Immature natural killer cell (primary cell): ENCODE data around the gene SMTNL2. TPM values are rescaled to one million over a fixed set of nuclear protein-coding genes. Genes with fewer than 3 reads are reported as not detected.

Source experiments
- DNase-seq, 3 donors: peaks; one replicate each; pipeline ENCODE4 v3.0.0; 2022; ENCODE audit warnings: mixed read lengths in 1 of 3
- H3K27ac Mint-ChIP-seq, 6 donors: one replicate each; pipeline ENCODE4 v1.8.0; 2020; ENCODE audit warnings: mixed read lengths in 6 of 6, mild to moderate bottlenecking in 5 of 6, inconsistent platforms in 4 of 6, moderate library complexity in 3 of 6
- H3K27me3 Mint-ChIP-seq, 3 donors: one replicate each; pipeline ENCODE4 v1.8.0; 2020 to 2021; ENCODE audit warnings: low read depth in 3 of 3, mild to moderate bottlenecking in 3 of 3, mixed read lengths in 3 of 3, moderate library complexity in 3 of 3, inconsistent platforms in 1 of 3
- H3K36me3 Mint-ChIP-seq, 3 donors: one replicate each; pipeline ENCODE4 v1.8.0; 2020; ENCODE audit warnings: mixed read lengths in 3 of 3, inconsistent platforms in 2 of 3, mild to moderate bottlenecking in 2 of 3
- H3K4me1 Mint-ChIP-seq, 2 donors: one replicate each; pipeline ENCODE4 v1.8.0; 2020; ENCODE audit warnings: inconsistent platforms in 2 of 2, mild to moderate bottlenecking in 2 of 2, mixed read lengths in 2 of 2, moderate library complexity in 1 of 2
- H3K4me3 Mint-ChIP-seq, 5 donors: one replicate each; pipeline ENCODE4 v1.8.0; 2020; ENCODE audit warnings: mild to moderate bottlenecking in 5 of 5, mixed read lengths in 5 of 5, inconsistent platforms in 3 of 5, moderate library complexity in 3 of 5
- H3K9me3 Mint-ChIP-seq, 6 donors: one replicate each; pipeline ENCODE4 v1.8.0; 2020; ENCODE audit warnings: mild to moderate bottlenecking in 6 of 6, mixed read lengths in 6 of 6, inconsistent platforms in 4 of 6, moderate library complexity in 3 of 6
- polyA plus RNA-seq, 3 donors: library from polyadenylated mRNA; unstranded; fragments of 300-500 nt; fragmentation: Illumina TruSeq; gene quantifications; one replicate each; pipeline ENCODE4 v1.2.3, GENCODE V29; 2021

Gene SMTNL2
- polyA plus RNA-seq, 3 donors from 2014 or later = not detected

- no peak for DNase-seq
- no peak overlapping the region for H3K4me3 Mint-ChIP-seq
- peaks cover 0 to 6% (median 3%) of the 10 kb centered on the region in 3 donors for H3K27me3 Mint-ChIP-seq
- no peaks in the 10 kb centered on the region for H3K9me3 Mint-ChIP-seq
- peaks cover 20 to 21% of the 10 kb centered on the region in 2 donors for H3K4me1 Mint-ChIP-seq
- H3K36me3 Mint-ChIP-seq = peaks cover 0 to 15% (median 8%) of the 10 kb centered on the region in 3 donors
- no peak overlapping the region for H3K27ac Mint-ChIP-seq
Observed at GRCh38 chr17:4550534-4551039, 33.7 kb upstream of the SMTNL2 start.

GRCh38 chr17:4551141-4551540 lies 33.2 kb upstream of the SMTNL2 start:
- Mint-ChIP-seq H3K27me3 (peaks cover 0 to 6% (median 3%) of the 10 kb centered on the region in 3 donors), H3K4me3 (no peak overlapping the region), H3K9me3 (no peaks in the 10 kb centered on the region), H3K27ac (no peak overlapping the region), H3K4me1 (peaks cover 26 to 27% of the 10 kb centered on the region in 2 donors), H3K36me3 (peaks cover 0 to 15% (median 8%) of the 10 kb centered on the region in 3 donors)
- DNase-seq = no peak

- Mint-ChIP-seq H3K27me3 (peaks cover 0 to 6% (median 3%) of the 10 kb centered on the region in 3 donors), H3K4me3 (peak overlapping the region in 1 of 5 donors; percentile 14), H3K36me3 (peaks cover 0 to 15% (median 8%) of the 10 kb centered on the region in 3 donors), H3K9me3 (no peaks in the 10 kb centered on the region), H3K27ac (no peak overlapping the region), H3K4me1 (peaks cover 28 to 29% of the 10 kb centered on the region in 2 donors)
- no peak for DNase-seq
Observed at GRCh38 chr17:4551796-4552525, 32.4 kb upstream of the SMTNL2 start.

GRCh38 chr17:4553669-4554068 lies 30.7 kb upstream of the SMTNL2 start:
- Mint-ChIP-seq H3K9me3 (no peaks in the 10 kb centered on the region), H3K4me1 (peaks cover 28 to 29% of the 10 kb centered on the region in 2 donors), H3K4me3 (peak overlapping the region in 4 of 5 donors; percentile 95 to 97 (median 96)), H3K36me3 (peaks cover 0 to 10% (median 4%) of the 10 kb centered on the region in 3 donors), H3K27me3 (peaks cover 0 to 6% (median 3%) of the 10 kb centered on the region in 3 donors), H3K27ac (no peak overlapping the region)
- DNase-seq = no peak

GRCh38 chr17:4554441-4554996 lies 29.8 kb upstream of the SMTNL2 start:
- no peak for DNase-seq
- Mint-ChIP-seq H3K4me1 (peaks cover 28 to 29% of the 10 kb centered on the region in 2 donors), H3K27me3 (peaks cover 0 to 6% (median 3%) of the 10 kb centered on the region in 3 donors), H3K27ac (peak overlapping the region; percentile 89 to 97 (median 94)), H3K4me3 (peak overlapping the region; percentile 95 to 99 (median 97)), H3K36me3 (peaks cover 0 to 10% (median 4%) of the 10 kb centered on the region in 3 donors), H3K9me3 (no peaks in the 10 kb centered on the region)

- Mint-ChIP-seq H3K36me3 (peaks cover 0 to 10% (median 4%) of the 10 kb centered on the region in 3 donors), H3K27me3 (peaks cover 0 to 6% (median 3%) of the 10 kb centered on the region in 3 donors), H3K4me1 (peaks cover 28 to 29% of the 10 kb centered on the region in 2 donors), H3K9me3 (no peaks in the 10 kb centered on the region), H3K27ac (peak within 1 kb of the TSS; percentile 93 to 97 (median 95)), H3K4me3 (peak within 1 kb of the TSS; percentile 95 to 99 (median 97))
- DNase-seq = peak; percentile 95 to 96 (median 96)
Observed at GRCh38 chr17:4554997-4555799, 29.1 kb upstream of the SMTNL2 start, which contains the start of gene MYBBP1A. Gene MYBBP1A (minus strand): TSS chr17:4555384. CDS start chr17:4555324, 60 bp downstream.

GRCh38 chr17:4555873-4556759 lies 28.2 kb upstream of the SMTNL2 start:
- H3K4me3 Mint-ChIP-seq = peak overlapping the region; percentile 95 to 99 (median 97)
- H3K9me3 Mint-ChIP-seq = no peaks in the 10 kb centered on the region
- H3K27ac Mint-ChIP-seq = peak overlapping the region; percentile 93 to 97 (median 95)
- no peak for DNase-seq
- peaks cover 28 to 29% of the 10 kb centered on the region in 2 donors for H3K4me1 Mint-ChIP-seq
- peaks cover 0 to 6% (median 3%) of the 10 kb centered on the region in 3 donors for H3K27me3 Mint-ChIP-seq
- peaks cover 0 to 4% (median under 1%) of the 10 kb centered on the region in 3 donors for H3K36me3 Mint-ChIP-seq

GRCh38 chr17:4556996-4557395 lies 27.3 kb upstream of the SMTNL2 start:
- Mint-ChIP-seq H3K4me1 (peaks cover 28 to 29% of the 10 kb centered on the region in 2 donors), H3K27ac (peak overlapping the region in 2 of 6 donors; percentile 28 to 44), H3K4me3 (peak overlapping the region in 3 of 5 donors; percentile 14 to 95 (median 29)), H3K9me3 (no peaks in the 10 kb centered on the region), H3K36me3 (peaks cover 0 to 3% (median 0%) of the 10 kb centered on the region in 3 donors), H3K27me3 (peaks cover 0 to 6% (median 3%) of the 10 kb centered on the region in 3 donors)
- DNase-seq = no peak

GRCh38 chr17:4557626-4558346 lies 26.5 kb upstream of the SMTNL2 start:
- Mint-ChIP-seq H3K4me1 (peaks cover 28 to 29% of the 10 kb centered on the region in 2 donors), H3K9me3 (no peaks in the 10 kb centered on the region), H3K27me3 (peaks cover 0 to 6% (median 3%) of the 10 kb centered on the region in 3 donors), H3K4me3 (peak overlapping the region in 1 of 5 donors; percentile 50), H3K36me3 (no peaks in the 10 kb centered on the region), H3K27ac (peak overlapping the region in 1 of 6 donors; percentile 11)
- DNase-seq = no peak

GRCh38 chr17:4558347-4558971 lies 25.9 kb upstream of the SMTNL2 start:
- Mint-ChIP-seq H3K27me3 (peaks cover 0 to 6% (median 3%) of the 10 kb centered on the region in 3 donors), H3K27ac (no peak overlapping the region)
- no peak for DNase-seq

GRCh38 chr17:4559139-4559791 lies 25.1 kb upstream of the SMTNL2 start:
- Mint-ChIP-seq H3K27ac (no peak overlapping the region), H3K4me1 (peaks cover 21% of the 10 kb centered on the region in 2 donors), H3K4me3 (no peak overlapping the region), H3K36me3 (no peaks in the 10 kb centered on the region), H3K9me3 (no peaks in the 10 kb centered on the region), H3K27me3 (peaks cover 0 to 6% (median 3%) of the 10 kb centered on the region in 3 donors)
- no peak for DNase-seq

More at GRCh38 chr17:4558347-4558971, 25.9 kb upstream of the SMTNL2 start:
- H3K36me3 Mint-ChIP-seq = no peaks in the 10 kb centered on the region
- H3K4me3 Mint-ChIP-seq = no peak overlapping the region
- H3K4me1 Mint-ChIP-seq = peaks cover 28 to 29% of the 10 kb centered on the region in 2 donors
- no peaks in the 10 kb centered on the region for H3K9me3 Mint-ChIP-seq
